Kidney glomerular epithelial cell (primary cell): ENCODE measurements around the gene EIF4G3.
"Not testable (repeated sequence)": the region's sequence is repeated elsewhere in the genome, so short reads cannot be mapped to it uniquely, and the experiment has no call there.

Experiments used
- DNase-seq: peaks from one replicate; lab custom pipeline; 2025; lab: John Stamatoyannopoulos, UW

EIF4G3 gene

DNA sequence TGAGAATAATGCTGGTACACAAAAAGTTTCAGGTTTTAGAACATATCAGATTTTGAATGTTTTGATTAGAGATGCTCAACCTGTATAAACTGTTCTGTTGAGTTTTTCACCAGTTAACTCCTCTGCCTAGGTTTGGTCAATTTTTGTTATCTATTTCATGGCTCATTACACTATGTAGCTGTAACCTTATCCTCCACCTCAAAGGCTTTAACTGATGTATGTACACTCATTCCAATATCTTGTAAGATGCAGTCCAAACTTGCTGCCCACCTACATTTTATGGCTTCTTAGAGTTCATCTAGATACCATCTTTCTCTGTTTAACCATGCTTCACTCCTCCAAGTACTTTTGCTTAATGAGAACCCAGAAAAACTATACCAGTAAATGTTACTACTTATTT is 107.8 kb downstream of the EIF4G3 start:
- DNase-seq = peak; percentile 14

DNA sequence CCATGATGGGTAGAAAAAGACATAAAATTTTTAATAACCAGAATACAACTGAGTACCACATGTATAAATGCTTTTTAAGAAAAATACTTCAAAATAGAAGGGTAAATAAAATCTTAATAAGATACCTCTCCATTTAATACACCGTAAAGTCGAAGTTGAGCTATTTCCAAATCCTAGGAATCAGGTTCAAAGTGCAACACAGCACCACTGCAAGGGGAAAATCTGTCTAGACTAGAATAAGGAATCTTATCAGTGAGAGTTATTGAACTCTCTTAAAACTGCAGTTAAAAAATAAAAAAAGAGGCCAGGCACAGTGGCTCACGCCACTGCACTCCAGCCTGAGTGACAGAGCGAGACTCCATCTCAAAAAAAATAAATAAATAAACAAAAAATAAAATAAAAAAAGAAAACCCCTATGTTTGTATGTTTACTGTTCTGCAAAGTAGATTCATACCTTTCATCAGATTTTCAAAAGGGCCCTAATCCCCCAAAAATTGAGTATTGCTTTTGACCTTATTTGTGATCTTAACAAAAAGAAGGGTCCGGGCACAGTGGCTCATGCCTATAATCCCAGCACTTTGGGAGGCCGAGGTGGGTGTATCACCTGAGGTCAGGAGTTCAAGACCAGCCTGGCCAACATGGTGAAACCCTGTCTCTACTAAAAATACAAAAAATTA is 109.0 kb downstream of the EIF4G3 start:
- DNase-seq = no peak

DNA sequence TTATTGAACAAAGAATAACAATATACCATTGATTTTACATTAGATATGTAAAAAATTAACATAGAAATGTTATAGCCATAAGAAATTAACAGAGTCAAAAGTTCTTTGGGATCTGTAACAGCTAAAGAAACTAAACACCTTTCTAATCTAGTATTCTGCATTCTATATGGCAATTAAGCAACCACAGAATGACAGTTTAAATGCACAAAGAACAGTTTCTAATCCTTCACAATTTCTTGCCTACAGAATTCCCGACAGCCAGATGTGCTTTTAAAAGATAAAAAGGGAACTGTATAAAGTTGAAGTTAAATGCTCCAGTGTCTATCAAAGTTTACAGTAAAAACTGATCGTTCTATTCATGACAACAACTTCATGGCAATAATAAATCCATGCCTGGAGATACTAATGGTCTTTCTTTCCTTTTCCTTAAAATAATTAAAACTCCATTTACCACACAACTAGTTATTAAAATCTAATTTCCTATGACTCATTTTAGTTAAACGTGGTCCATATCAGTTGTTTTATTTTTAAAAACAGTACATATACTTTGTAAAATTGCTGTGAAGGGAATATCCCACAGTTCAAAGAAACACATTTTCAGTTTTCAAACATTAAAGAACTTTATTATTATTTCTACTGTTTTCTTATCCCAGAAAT is 110.2 kb downstream of the EIF4G3 start:
- DNase-seq = no peak

GRCh38 chr1:21065851-21066250 is 110.8 kb downstream of the EIF4G3 start:
- DNase-seq = peak; percentile 39

DNA sequence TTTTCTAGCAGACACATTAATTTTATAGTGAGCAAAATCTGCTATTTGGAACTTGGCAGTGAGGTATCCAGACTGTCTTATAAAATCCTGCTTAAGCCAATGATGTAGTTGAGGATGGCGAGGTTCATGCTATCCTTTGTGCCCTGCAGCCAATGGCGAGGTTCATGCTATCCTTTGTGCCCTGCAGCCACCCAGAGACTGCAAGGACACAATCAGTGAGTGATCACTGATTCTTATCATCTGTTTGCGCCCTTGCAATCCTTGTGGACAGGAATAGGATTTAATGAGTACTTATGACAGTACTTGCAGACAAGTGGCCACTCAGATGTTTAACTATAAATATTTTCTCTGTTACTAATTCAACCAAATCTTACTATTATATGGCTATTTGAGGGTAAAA is 112.6 kb downstream of the EIF4G3 start:
- DNase-seq = no peak

- no peak for DNase-seq
Observed at GRCh38 chr1:21060523-21060922, 116.2 kb downstream of the EIF4G3 start.

DNA sequence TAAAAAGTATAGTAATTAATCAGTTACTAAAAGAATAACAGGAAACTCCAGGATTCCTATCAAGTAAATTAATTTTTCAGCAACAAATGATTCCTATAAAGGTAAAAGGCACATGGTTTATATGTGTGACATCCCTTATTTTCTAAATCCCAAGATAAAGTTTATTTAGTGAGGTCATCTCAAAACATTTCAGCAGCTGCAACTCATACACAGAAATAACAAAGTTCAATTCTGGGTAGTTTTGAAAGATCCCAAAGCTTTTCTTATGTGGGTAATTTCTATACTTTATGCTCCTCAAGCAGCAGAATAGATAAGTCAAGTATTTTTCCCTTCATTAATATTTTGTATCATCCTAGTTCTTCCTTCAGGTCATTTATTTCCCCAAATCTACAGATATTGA is 117.7 kb downstream of the EIF4G3 start:
- DNase-seq = no peak

DNA sequence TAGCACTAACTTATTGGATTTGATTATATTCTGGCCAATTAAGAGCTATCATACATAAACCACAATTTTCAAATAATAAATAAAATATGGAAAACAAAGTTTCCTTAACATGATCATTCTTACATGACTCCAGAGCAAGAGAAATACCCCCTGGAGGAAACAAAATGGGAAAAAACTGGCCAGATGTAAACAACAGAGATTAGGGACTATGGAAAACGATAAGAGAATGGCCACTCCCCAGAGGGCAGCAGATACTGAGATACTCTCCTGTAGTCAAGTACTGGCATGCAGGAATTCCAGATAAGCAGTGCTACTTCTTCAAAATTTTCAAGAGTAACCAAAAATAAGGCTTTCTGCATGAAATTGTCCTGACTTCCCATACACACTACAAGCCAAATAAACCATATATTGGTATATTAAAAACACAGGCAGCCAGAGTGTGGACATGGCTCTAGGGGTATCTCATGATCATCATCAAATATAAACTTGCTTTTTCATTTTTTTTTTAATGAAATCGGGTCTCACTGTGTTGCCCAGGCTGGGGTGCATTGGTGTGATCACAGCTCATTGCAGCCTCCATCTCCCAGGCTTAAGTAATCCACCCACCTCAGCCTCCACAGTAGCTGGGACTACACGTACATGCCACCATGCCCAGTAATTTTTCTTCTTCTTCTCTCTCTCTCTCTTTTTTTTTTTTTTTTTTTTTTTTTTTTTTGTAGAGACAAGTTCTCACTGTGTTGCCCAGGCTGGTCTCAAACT is 118.5 kb downstream of the EIF4G3 start:
- no peak for DNase-seq

- DNase-seq = not testable (repeated sequence)
Observed at GRCh38 chr1:21053189-21053928, 123.3 kb downstream of the EIF4G3 start.

DNA sequence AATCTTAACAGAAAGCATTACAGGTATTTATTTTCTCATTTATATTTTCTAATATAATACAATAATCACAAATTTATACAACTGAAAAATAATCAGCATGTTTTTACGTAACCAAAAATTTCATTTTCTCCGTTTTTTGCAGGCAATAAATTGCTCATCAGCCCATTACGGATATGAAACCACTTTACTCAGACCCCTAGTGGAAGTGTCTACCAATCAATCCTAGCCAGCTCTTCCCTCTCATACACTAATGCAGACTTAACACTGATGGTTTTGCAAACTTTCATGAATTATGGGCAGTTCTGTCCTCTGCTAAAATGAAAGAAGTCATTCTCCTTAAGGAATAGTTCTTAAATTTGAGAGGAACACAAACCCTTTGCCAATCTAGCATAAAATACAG is 124.7 kb downstream of the EIF4G3 start:
- no peak for DNase-seq

DNA sequence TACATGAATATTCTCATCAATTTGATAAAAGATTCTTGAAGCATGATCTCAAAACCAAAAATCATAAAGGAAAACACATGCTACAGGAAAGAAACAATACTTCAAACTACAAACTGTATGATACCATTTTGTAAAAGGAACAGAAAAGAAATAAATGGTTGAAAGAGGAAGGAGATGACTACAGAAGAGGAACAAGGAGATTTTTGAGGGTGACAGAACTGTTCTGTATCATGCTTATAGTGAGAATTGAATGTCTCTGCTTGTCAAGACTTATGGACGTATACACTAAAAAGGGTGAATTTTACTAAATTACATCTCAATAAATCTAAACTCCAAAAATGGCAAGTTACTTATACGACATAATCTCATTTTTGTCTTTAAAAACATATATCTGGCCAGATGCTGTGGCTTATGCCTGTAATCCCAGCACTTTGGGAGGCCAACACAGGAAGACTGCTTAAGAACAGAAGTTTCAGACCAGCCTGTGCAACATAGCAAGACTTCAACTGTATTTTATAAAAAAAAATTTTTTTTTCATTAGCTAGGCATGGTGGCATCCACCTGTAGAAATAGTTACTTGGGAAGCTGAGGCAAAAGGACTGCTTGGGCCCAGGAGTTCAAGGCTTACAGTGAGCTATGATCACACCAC is 125.4 kb downstream of the EIF4G3 start:
- no peak for DNase-seq

DNA sequence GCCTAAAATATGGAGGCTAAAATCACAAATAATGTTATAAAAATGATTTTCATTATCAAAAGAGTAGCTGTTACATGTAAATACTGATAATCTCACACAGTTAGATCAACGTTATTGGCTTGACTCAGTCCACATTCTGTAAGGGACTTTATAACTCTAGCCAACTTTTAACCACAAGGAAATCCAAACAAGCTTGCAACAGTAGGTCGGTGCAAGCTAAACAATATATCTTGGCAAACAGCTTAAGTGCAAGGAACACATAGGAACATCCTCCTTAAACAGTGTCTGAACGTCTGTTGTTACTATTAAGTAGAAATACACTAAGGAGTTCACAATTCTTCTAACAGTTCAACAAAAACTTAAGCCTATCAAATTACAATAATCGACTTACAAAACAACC is 126.7 kb downstream of the EIF4G3 start:
- DNase-seq = no peak

GRCh38 chr1:21048462-21048861 is 128.2 kb downstream of the EIF4G3 start:
- no peak for DNase-seq

DNA sequence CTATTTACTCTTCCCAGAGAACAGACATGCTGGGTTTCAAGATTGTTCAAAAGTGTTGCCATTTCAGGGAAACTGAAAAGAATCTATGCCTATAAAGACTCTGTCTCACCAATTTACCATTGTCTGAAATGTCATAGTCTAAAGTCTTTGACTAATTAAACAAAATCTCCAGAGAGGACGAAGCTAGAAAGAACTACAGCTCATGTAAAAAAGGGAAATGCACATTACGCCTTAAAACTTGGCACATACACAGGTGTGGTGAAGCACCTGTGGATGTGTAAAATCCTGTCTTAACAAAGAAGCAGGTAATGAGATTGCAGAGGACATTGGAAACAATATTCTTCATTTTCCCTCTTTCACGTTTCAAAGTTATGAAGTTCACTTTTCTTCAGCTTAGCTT is 130.6 kb downstream of the EIF4G3 start:
- no peak for DNase-seq

- no peak for DNase-seq
Observed at GRCh38 chr1:21045351-21045750, 131.3 kb downstream of the EIF4G3 start.

DNA sequence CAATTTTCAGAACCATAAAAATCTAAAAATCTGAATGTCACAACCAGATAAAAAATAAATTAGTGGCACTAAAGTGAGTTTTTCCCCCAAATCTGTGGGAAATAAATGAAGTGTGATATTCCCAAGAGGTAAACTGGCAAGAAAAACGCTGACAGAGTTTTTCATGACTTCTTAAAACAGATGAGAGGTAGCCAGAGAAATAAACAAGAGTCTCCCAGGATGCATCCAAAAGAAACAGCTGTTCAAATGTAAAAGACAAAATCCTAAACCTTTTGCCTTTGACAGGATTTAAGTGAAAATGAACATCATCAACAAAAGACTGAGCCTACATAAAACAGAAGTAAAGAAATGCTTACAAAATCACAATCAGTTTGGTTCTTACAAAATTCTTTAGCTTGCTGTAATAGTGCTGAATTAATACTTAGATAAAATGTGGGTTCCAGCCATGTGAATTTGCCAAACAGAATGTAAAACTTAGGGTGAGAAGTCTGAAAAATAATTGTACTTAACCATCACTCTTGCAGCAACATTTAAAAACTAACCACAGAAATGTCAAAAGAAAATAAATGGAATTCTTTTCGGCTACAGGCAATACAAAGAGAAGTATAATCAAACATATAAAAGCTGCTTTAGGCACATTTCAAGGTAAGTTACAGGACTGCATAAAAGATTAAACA is 133.6 kb downstream of the EIF4G3 start:
- DNase-seq = peak; percentile 52

DNA sequence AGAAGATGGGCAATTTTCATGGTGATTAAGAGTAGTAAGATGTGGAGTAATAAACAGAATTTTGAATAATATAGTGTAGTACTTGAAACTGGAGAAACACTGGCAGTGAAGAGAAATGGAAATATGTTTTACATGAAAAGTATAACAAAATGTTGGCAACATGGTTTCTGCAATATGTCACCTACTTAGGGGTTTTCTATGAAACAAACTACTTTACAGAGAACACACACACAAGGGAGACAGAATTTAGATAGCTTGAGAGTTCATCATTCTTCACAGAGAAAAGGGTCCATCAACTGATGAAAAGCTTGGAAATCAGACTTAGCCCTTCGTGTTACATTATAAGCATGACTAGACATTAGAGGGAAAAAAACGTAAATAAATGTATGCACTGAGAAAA is 135.2 kb downstream of the EIF4G3 start:
- DNase-seq = no peak

- DNase-seq = no peak
Observed at GRCh38 chr1:21037091-21037490, 139.6 kb downstream of the EIF4G3 start.

DNA sequence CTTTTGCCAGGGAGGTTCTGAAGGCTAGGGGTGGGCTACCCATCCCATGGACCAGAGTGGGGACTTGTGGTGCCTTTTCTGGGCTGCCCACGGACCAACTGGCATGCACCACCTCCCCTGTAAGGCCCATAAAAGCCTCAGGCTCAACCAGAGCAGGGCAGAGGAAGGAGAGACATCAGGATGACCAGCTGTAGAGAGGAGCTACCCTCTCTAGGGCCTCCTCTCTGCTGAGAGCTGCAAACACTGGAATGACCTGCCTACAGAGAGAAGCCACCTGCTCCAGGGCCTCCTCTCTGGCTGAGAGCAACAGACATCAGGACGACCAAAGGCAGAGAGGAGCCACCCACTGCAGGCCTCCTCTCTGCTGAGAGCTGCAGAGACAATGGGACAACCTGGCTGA is 140.9 kb downstream of the EIF4G3 start:
- DNase-seq = no peak

- DNase-seq = no peak
Observed at GRCh38 chr1:21034725-21035628, 141.7 kb downstream of the EIF4G3 start.
